Caco-2 (cell line): ENCODE measurements around the gene COL19A1. TPM values are rescaled to one million over a fixed set of nuclear protein-coding genes. Genes with fewer than 3 reads are reported as not detected.

Experiments used
- BruUV-seq: library from RNA; stranded (reverse); fragments of 400-500 nt; replicated peaks from 2 replicates; lab custom pipeline; 2021; lab: Mats Ljungman, UMichigan
- CTCF ChIA-PET: fragments of 300-600 bp; sonication (Branson Sonifier 250); formaldehyde crosslinking; loops from one replicate; lab custom pipeline; 2022; ENCODE audit warnings: antibody characterized with exemption; lab: Charles Lee
- POLR2A ChIA-PET: fragments of 300-600 bp; sonication (Branson Sonifier 250); formaldehyde crosslinking; loops from one replicate; lab custom pipeline; 2022; ENCODE audit warnings: antibody characterized with exemption; lab: Charles Lee
- DNase-seq, 2 experiments: peaks; one replicate each; pipeline versions ENCODE4 v3.0.0 to v3.0.0-alpha.2; 2020 to 2022
- H3K27me3 ChIP-seq: replicated peaks from 2 replicates; pipeline ENCODE4 v1.6.0; 2011; ENCODE audit warnings: low read length; ENCODE audit not compliant: control insufficient read depth, insufficient read depth
- H3K36me3 ChIP-seq: 2 replicates; pipeline ENCODE4 v1.5.1; 2011; ENCODE audit warnings: low read length; ENCODE audit not compliant: control insufficient read depth, insufficient read depth
- H3K4me1 ChIP-seq: fragments of 250-450 bp; sonication (Bioruptor Pico); 2 replicates; pipeline ENCODE4 v1.5.1; 2020; ENCODE audit warnings: mild to moderate bottlenecking
- H3K4me3 ChIP-seq: 2 replicates; pipeline ENCODE4 v1.5.1; 2011; ENCODE audit warnings: low read depth, mild to moderate bottlenecking, control low read depth, low read length
- H3K9me3 ChIP-seq: fragments of 250-450 bp; sonication (Bioruptor Pico); 2 replicates; pipeline ENCODE4 v1.5.1; 2020; ENCODE audit warnings: mild to moderate bottlenecking, moderate library complexity
- H3K27ac Mint-ChIP-seq: one replicate; pipeline ENCODE4 v1.8.0; 2022; ENCODE audit warnings: mixed read lengths; ENCODE audit not compliant: unreplicated experiment
- H3K27me3 Mint-ChIP-seq: one replicate; pipeline ENCODE4 v1.8.0; 2022; ENCODE audit warnings: mixed read lengths; ENCODE audit not compliant: insufficient read depth, unreplicated experiment
- H3K36me3 Mint-ChIP-seq: one replicate; pipeline ENCODE4 v1.8.0; 2022; ENCODE audit warnings: mild to moderate bottlenecking, mixed read lengths; ENCODE audit not compliant: insufficient read depth, unreplicated experiment
- H3K4me1 Mint-ChIP-seq: one replicate; pipeline ENCODE4 v1.8.0; 2022; ENCODE audit warnings: low read depth, mixed read lengths; ENCODE audit not compliant: unreplicated experiment
- H3K4me3 Mint-ChIP-seq: one replicate; pipeline ENCODE4 v1.8.0; 2022; ENCODE audit warnings: mild to moderate bottlenecking, moderate library complexity, mixed read lengths; ENCODE audit not compliant: unreplicated experiment
- H3K9me3 Mint-ChIP-seq: one replicate; pipeline ENCODE4 v1.8.0; 2022; ENCODE audit warnings: mixed read lengths; ENCODE audit not compliant: unreplicated experiment
- CTCF ChIP-seq, 2 experiments: fragments of 200-600 bp in 1 of 2; IDR thresholded peaks; 1 replicate in 1 of 2; 2 replicates in 1 of 2; pipeline versions ENCODE4 v1.5.1 to v1.8.0; 2011 to 2022; ENCODE audit warnings: antibody characterized with exemption in 1 of 2, control low read depth in 1 of 2, inconsistent platforms in 1 of 2, low read depth in 1 of 2, low read length in 1 of 2, mild to moderate bottlenecking in 1 of 2, moderate library complexity in 1 of 2; ENCODE audit not compliant: insufficient read depth in 1 of 2, severe bottlenecking in 1 of 2, unreplicated experiment in 1 of 2
- intact Hi-C: fragments of 100-400 bp; cut with micrococcal nuclease; formaldehyde crosslinking; loops from one replicate; pipeline ENCODE4 v1.10.0; 2022; ENCODE audit not compliant: unreplicated experiment
- total RNA-seq: library from RNA; stranded (reverse); gene quantifications from 2 replicates; pipeline ENCODE4 v1.2.3, GENCODE V29; 2022

Gene COL19A1
- total RNA-seq, 1 experiment from 2014 or later, result not detected

GRCh38 chr6:69933239-69933638 lies 66.9 kb downstream of the COL19A1 start:
- Mint-ChIP-seq H3K27me3 (peaks cover 3% of the 10 kb centered on the region), H3K4me3 (no peak overlapping the region), H3K36me3 (no peaks in the 10 kb centered on the region), H3K4me1 (no peaks in the 10 kb centered on the region), H3K27ac (no peak overlapping the region), H3K9me3 (no peaks in the 10 kb centered on the region)
- CTCF ChIA-PET, result no interaction called here
- POLR2A ChIA-PET, result no interaction called here
- intact Hi-C loops, result no loop called here
- no peaks in the 10 kb centered on the region for H3K9me3 ChIP-seq
- H3K36me3 ChIP-seq, result no peaks in the 10 kb centered on the region
- H3K4me1 ChIP-seq, result no peaks in the 10 kb centered on the region
- no peak overlapping the region for H3K4me3 ChIP-seq
- no peaks in the 10 kb centered on the region for H3K27me3 ChIP-seq
- TF ChIP-seq CTCF (IDR thresholded peaks at IDR 0.05; ENCODE audit: insufficient read depth in 1 of 2, low read depth in 1 of 2, low read length in 1 of 2, severe bottlenecking in 1 of 2, unreplicated experiment in 1 of 2), result no peak
- no TSS peak for BruUV-seq
- no peak for DNase-seq

- TF ChIP-seq CTCF (IDR thresholded peaks at IDR 0.05; ENCODE audit: insufficient read depth in 1 of 2, low read depth in 1 of 2, low read length in 1 of 2, severe bottlenecking in 1 of 2, unreplicated experiment in 1 of 2), result no peak
- no TSS peak for BruUV-seq
- CTCF ChIA-PET, result no interaction called here
- Mint-ChIP-seq H3K9me3 (no peaks in the 10 kb centered on the region), H3K27ac (no peak overlapping the region), H3K36me3 (no peaks in the 10 kb centered on the region), H3K4me3 (no peak overlapping the region), H3K4me1 (no peaks in the 10 kb centered on the region), H3K27me3 (no peaks in the 10 kb centered on the region)
- no peaks in the 10 kb centered on the region for H3K4me1 ChIP-seq
- H3K4me3 ChIP-seq, result no peak overlapping the region
- H3K36me3 ChIP-seq, result no peaks in the 10 kb centered on the region
- POLR2A ChIA-PET, result no interaction called here
- no peaks in the 10 kb centered on the region for H3K27me3 ChIP-seq
- DNase-seq, result no peak
- intact Hi-C loops, result no loop called here
- H3K9me3 ChIP-seq, result no peaks in the 10 kb centered on the region
Measured at GRCh38 chr6:69935079-69935478, 68.7 kb downstream of the COL19A1 start.

- POLR2A ChIA-PET, result no interaction called here
- H3K36me3 Mint-ChIP-seq, result no peaks in the 10 kb centered on the region
- H3K9me3 ChIP-seq, result no peaks in the 10 kb centered on the region
- CTCF ChIA-PET, result no interaction called here
- no peaks in the 10 kb centered on the region for H3K9me3 Mint-ChIP-seq
- TF ChIP-seq CTCF (IDR thresholded peaks at IDR 0.05; ENCODE audit: insufficient read depth in 1 of 2, low read depth in 1 of 2, low read length in 1 of 2, severe bottlenecking in 1 of 2, unreplicated experiment in 1 of 2), result no peak
- BruUV-seq, result no TSS peak
- no peak overlapping the region for H3K27ac Mint-ChIP-seq
- no peaks in the 10 kb centered on the region for H3K4me1 ChIP-seq
- no peaks in the 10 kb centered on the region for H3K36me3 ChIP-seq
- H3K27me3 ChIP-seq, result no peaks in the 10 kb centered on the region
- H3K4me3 ChIP-seq, result no peak overlapping the region
- H3K27me3 Mint-ChIP-seq, result no peaks in the 10 kb centered on the region
- no peaks in the 10 kb centered on the region for H3K4me1 Mint-ChIP-seq
- intact Hi-C loops, result no loop called here
- H3K4me3 Mint-ChIP-seq, result no peak overlapping the region
- DNase-seq, result no peak
Measured at GRCh38 chr6:69936674-69937363, 70.5 kb downstream of the COL19A1 start.
